ENCODE results near the gene PMPCA. TPM values are rescaled to one million over a fixed set of nuclear protein-coding genes. Genes with fewer than 3 reads are reported as not detected.

The PMPCA gene
- total RNA-seq, 1 experiment from 2014 or later = 116 TPM

- Histone ChIP-seq H4K20me1 (ENCODE audit: insufficient read depth) (no peaks in the 10 kb centered on the region), H3K4me3 (replicated peaks in 1 of 2; ENCODE audit: low read depth in 1 of 2, low read length in 2 of 2) (no peak overlapping the region), H3K27ac (ENCODE audit: low read depth, low read length) (no peak overlapping the region), H3K9ac (ENCODE audit: low read length) (no peak overlapping the region), H3K4me1 (ENCODE audit: control insufficient read depth in 1 of 2, insufficient read depth in 2 of 2, low read length in 2 of 2) (peaks cover 7 to 9% of the 10 kb centered on the region in 2 experiments), H3K79me2 (ENCODE audit: insufficient read depth, low read length) (peaks cover 60% of the 10 kb centered on the region), H3K9me2 (ENCODE audit: insufficient read depth) (no peaks in the 10 kb centered on the region), H2AFZ (ENCODE audit: low read depth, low read length, poor library complexity, severe bottlenecking) (no peak overlapping the region), H3K9me3 (ENCODE audit: control insufficient read depth in 1 of 2, insufficient read depth in 1 of 2, low read depth in 1 of 2, low read length in 2 of 2) (no peaks in the 10 kb centered on the region), H3K27me3 (ENCODE audit: insufficient read depth, low read length) (no peaks in the 10 kb centered on the region), H3K36me3 (ENCODE audit: control insufficient read depth in 1 of 2, insufficient read depth in 2 of 2, low read length in 2 of 2) (peaks cover 45 to 61% of the 10 kb centered on the region in 2 experiments), H3K4me2 (ENCODE audit: low read length) (no peak overlapping the region)
- TF ChIP-seq, protein P1, sequence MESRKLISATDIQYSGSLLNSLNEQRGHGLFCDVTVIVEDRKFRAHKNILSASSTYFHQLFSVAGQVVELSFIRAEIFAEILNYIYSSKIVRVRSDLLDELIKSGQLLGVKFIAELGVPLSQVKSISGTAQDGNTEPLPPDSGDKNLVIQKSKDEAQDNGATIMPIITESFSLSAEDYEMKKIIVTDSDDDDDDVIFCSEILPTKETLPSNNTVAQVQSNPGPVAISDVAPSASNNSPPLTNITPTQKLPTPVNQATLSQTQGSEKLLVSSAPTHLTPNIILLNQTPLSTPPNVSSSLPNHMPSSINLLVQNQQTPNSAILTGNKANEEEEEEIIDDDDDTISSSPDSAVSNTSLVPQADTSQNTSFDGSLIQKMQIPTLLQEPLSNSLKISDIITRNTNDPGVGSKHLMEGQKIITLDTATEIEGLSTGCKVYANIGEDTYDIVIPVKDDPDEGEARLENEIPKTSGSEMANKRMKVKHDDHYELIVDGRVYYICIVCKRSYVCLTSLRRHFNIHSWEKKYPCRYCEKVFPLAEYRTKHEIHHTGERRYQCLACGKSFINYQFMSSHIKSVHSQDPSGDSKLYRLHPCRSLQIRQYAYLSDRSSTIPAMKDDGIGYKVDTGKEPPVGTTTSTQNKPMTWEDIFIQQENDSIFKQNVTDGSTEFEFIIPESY (IDR thresholded peaks at IDR 0.05; ENCODE audit: extremely low read depth, insufficient replicate concordance, low read length) = no peak
- TF ChIP-seq MAX (IDR thresholded peaks at IDR 0.05) (no peak), EGR1 (IDR thresholded peaks at IDR 0.05; ENCODE audit: low read depth) (no peak), TCF7L2 (IDR thresholded peaks at IDR 0.05; ENCODE audit: borderline replicate concordance, extremely low read depth, insufficient read depth, insufficient read length) (no peak), ZNF274 (IDR thresholded peaks at IDR 0.05; ENCODE audit: low read depth, low read length) (no peak), POLR2AphosphoS5 (IDR thresholded peaks at IDR 0.05; ENCODE audit: low read depth, low read length) (no peak), ATF3 (IDR thresholded peaks at IDR 0.05) (no peak), ZFX (IDR thresholded peaks at IDR 0.05) (no peak), SRF (IDR thresholded peaks at IDR 0.05; ENCODE audit: low read depth) (no peak), FOSL1 (IDR thresholded peaks at IDR 0.05; ENCODE audit: low read depth) (no peak), SIN3A (IDR thresholded peaks at IDR 0.05; ENCODE audit: low read depth) (no peak), CBX3 (IDR thresholded peaks at IDR 0.05; ENCODE audit: low read depth) (no peak), ELF1 (IDR thresholded peaks at IDR 0.05; ENCODE audit: borderline replicate concordance, low read depth) (no peak), REST (IDR thresholded peaks at IDR 0.05; ENCODE audit: low read depth) (no peak), EZH2phosphoT487 (IDR thresholded peaks at IDR 0.05; ENCODE audit: borderline replicate concordance) (no peak), EZH2 (IDR thresholded peaks at IDR 0.05) (no peak)
- TF ChIP-seq, protein P2, sequence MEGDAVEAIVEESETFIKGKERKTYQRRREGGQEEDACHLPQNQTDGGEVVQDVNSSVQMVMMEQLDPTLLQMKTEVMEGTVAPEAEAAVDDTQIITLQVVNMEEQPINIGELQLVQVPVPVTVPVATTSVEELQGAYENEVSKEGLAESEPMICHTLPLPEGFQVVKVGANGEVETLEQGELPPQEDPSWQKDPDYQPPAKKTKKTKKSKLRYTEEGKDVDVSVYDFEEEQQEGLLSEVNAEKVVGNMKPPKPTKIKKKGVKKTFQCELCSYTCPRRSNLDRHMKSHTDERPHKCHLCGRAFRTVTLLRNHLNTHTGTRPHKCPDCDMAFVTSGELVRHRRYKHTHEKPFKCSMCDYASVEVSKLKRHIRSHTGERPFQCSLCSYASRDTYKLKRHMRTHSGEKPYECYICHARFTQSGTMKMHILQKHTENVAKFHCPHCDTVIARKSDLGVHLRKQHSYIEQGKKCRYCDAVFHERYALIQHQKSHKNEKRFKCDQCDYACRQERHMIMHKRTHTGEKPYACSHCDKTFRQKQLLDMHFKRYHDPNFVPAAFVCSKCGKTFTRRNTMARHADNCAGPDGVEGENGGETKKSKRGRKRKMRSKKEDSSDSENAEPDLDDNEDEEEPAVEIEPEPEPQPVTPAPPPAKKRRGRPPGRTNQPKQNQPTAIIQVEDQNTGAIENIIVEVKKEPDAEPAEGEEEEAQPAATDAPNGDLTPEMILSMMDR (IDR thresholded peaks at IDR 0.05 in 2 of 3, conservative IDR thresholded peaks at IDR 0.05 in 1 of 3; ENCODE audit: borderline replicate concordance in 1 of 3, insufficient read depth in 1 of 3, low read depth in 2 of 3, low read length in 2 of 3) = no peak
- ChIA-PET RAD21 (ENCODE audit: low non-redundant PET in 1 of 2, low total read pairs in 2 of 2, uncharacterized antibody in 2 of 2, unreplicated experiment in 2 of 2) (no interaction called here), CTCF (no interaction called here), POLR2A (no interaction called here)
- no peak for ATAC-seq
- BruUV-seq (replicated peaks) = no TSS peak
- intact Hi-C loops (cut with micrococcal nuclease) = no loop called here
- DNase-seq (ENCODE audit: low read depth, low spot score) = no peak
These were observed 15.5 kb upstream of the PMPCA start for GRCh38 chr9:136395020-136395340.
